ENCODE data around the gene STK40.
A peak's percentile ranks its signal among the peaks of the same experiment; 100 is the strongest.

Gene STK40

GRCh38 chr1:36385410-36386264, at the start of gene STK40:
Gene STK40 (minus strand): TSS chr1:36385924. CDS start chr1:36361332, 24,592 bp downstream.
- peak; percentile 100 for DNase-seq

DNA sequence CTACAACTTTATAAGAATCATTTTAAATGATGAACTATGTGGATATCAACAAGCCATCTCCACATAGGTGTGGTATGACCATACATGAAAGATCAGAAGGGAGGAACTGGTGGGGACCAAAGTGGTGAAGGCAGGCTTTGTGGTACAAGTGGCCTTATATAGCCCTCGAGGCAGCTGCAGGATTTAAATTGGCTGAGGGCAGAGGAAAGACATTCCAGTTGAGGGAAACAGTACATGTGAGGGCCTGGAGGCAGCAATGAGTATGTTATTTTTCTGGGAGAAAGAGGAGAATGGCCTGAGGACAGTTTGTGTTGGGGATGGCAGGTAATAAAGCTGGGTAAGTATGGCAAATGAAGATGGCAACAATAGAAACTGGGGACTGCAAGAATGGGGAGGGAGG, 47.4 kb upstream of the STK40 start:
- no peak for DNase-seq

- no peak for DNase-seq
Observed at GRCh38 chr1:36432616-36433015, 46.9 kb upstream of the STK40 start.

- DNase-seq, result no peak
Observed at GRCh38 chr1:36425791-36426190, 40.1 kb upstream of the STK40 start.

GRCh38 chr1:36421649-36422048, 35.9 kb upstream of the STK40 start:
- DNase-seq, result no peak

DNA sequence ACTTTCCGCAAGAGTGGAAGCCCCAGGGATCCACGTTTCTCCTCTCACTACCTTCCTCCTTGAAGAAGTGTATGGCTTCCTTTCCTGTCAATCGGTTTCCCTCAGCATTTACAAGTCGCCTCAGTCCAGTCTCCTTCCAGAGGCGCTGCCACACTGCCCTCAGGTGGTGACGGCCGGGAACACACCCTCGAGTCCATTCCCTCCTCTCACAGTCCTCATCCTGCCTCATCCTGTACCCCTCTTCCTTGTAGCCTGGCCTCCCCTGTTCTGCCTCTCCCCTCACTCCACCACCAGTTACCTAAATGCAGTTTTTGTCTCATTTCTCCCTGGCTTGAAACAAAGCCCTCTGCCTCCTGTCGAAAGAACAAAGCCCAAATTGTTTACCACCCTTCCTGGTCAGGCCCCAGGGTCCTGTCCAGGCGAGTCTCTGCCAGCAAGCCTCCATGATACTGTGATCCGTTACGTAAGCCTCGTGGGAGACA, 35.2 kb upstream of the STK40 start:
- DNase-seq, result peak; percentile 77

DNA sequence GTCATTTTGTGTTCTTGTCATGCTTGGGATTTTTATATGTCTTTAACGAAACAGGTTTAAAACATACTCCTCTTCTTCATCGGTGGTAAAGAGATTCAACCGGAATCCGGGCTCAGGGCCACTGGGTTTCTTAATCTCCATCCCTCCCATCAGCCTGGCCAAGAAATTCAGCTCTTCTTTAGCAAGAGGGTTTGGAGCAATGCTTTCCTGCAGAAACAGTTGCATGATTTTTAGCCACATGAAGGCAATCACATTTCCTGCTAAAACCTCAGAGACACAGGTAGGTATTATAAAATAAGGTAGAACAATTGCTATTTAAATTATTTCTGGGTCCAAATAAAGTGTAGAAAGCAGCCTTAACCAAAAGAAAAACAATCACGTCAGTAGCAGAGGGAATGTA, 34.7 kb upstream of the STK40 start:
- DNase-seq, result no peak

- no peak for DNase-seq
Observed at GRCh38 chr1:36419569-36419968, 33.8 kb upstream of the STK40 start.

- DNase-seq, result no peak
Observed at GRCh38 chr1:36419140-36419539, 33.4 kb upstream of the STK40 start.

GRCh38 chr1:36417931-36418330, 32.2 kb upstream of the STK40 start:
- no peak for DNase-seq

DNA sequence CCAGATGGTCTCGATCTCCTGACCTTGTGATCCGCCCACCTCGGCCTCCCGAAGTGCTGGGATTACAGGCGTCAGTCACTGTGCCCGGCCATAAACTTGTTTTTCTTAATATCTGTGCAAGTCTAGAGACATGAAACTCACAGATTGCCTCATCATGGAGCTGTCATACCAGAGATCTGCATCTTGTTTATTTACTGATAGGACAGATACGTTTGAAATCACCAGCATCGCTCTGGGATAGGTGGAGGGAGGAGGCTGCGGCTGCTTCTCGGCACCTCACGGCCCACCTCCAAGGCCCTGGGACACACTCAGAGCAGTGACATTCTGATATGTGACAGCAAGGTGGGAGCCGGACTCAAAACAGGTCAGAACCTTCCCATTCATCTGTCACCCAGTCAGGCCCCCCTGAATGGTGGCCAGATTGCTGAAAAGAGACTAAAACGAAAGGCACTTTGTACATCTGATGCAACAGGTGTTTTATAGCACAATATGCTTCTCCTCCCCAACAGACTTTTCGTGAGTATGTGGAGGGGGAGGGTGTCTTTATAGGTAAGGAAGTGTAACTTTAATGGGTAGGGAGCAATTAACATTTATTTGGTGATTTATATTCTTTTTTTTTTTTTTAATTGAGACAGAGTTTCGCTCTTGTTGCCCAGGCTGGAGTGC, 30.1 kb upstream of the STK40 start:
- no peak for DNase-seq

GRCh38 chr1:36414384-36414783, 28.7 kb upstream of the STK40 start:
- DNase-seq, result no peak

- peak; percentile 61 for DNase-seq
Observed at GRCh38 chr1:36411674-36412648, 26.2 kb upstream of the STK40 start.

- no peak for DNase-seq
Observed at GRCh38 chr1:36408479-36408878, 22.8 kb upstream of the STK40 start.

DNA sequence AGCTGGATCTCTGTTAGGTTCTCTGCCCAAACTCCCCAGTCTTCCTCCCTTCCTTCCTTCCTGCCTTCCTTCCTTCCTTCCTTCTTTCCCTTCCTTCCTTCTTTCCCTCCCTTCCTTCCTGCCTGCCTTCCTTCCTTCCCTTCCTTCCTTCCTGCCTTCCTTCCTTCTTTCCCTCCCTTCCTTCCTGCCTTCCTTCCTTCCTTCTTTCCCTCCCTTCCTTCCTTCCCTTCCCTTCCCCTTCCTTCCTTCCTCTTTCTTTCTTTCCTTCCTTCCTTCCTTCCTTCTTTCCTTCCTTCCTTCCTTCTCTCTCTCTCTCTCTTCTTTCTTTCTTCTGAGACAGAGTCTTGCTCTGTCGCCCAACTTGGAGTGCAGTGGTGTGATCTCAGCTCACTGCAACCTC, 20.7 kb upstream of the STK40 start:
- no peak for DNase-seq

DNA sequence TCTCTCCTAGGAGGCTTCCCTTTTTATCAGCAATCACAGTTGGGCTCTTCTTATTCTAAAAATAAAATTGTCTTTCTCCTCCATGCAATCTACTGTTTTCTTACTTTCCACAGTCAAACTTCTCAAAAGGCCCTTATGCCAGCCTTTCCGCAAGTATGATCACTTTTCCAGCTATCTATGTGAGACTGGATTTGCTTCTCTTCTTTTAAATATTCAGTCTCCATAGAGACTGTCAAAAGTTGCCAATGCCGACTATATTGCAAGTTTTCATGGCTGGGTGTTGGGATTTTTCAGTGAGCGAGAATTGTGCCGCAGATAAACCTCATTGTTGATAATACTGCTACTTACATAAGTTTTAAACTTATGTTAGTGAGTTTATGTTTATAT, 16.8 kb upstream of the STK40 start:
- DNase-seq, result no peak

GRCh38 chr1:36401602-36402503, 16.1 kb upstream of the STK40 start:
- DNase-seq, result no peak

- DNase-seq, result no peak
Observed at GRCh38 chr1:36400825-36401601, 15.3 kb upstream of the STK40 start.

DNA sequence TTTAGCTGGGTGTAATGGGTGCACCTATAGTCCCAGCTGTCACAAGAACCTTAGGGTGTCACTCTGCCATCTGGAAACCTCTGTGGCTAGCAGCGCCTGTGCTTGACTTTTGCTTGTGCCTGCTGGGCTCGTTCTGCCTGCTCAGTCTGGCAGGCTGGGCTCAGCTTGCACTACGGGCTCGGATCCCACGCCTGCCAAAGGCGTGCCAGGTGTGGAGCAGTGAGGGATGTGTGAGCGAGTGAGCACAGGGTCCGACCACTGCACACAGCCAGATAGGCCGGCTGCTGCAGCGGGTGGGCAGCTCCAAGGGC, 14.7 kb upstream of the STK40 start:
- no peak for DNase-seq

DNA sequence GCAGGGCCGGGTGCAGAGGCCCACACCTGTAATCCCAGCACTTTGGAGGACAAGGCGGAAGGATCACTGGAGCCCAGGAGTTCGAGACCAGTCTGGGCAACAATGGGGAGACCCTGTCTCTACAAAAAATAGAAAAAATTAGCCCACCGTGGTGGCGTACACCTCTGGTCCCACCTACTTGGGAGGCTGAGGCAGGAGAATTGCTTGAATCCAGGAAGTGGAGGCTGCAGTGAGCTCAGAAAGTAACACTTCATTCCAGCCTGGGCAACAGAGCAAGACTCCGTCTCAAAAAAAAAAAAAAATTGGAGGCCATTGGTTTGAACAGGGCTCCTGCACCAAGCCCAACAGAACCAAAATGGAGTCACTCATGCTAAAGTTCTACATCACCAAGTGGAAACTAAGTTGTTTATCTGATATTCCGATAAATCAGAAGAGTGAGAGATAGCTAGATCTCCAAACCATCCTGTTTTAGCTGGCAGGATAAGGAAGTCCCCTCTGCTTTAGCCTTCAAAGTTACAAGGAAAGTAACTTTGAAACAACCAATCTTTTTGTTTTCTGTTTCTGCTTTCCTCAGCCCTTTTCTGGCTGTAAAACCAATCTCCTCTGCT, 12.8 kb upstream of the STK40 start:
- no peak for DNase-seq
